OCI-M2 (cell line): ENCODE measurements around the gene ADIG.
"Not testable (repeated sequence)": the region's sequence is repeated elsewhere in the genome, so short reads cannot be mapped to it uniquely, and the experiment has no call there.

Experiments
- DNase-seq: peaks from one replicate; lab custom pipeline; 2025; ENCODE audit not compliant: unreplicated experiment; lab: John Stamatoyannopoulos, UW

Gene ADIG

GRCh38 chr20:38569747-38570525, 11.1 kb upstream of the ADIG start:
- DNase-seq: no peak

- DNase-seq: no peak
These were observed 7.6 kb upstream of the ADIG start for GRCh38 chr20:38573413-38573812.

- DNase-seq: no peak
These were observed 1.6 kb upstream of the ADIG start for GRCh38 chr20:38579219-38579910.

GRCh38 chr20:38579921-38580320, 1.1 kb upstream of the ADIG start:
- no peak for DNase-seq

GRCh38 chr20:38581830-38582358, 897 bp downstream of the ADIG start:
- no peak for DNase-seq

- no peak for DNase-seq
These were observed 2.3 kb downstream of the ADIG start for GRCh38 chr20:38583306-38583705.

- DNase-seq: no peak
These were observed 3.2 kb downstream of the ADIG start for GRCh38 chr20:38584099-38584763.

GRCh38 chr20:38585404-38586180, 4.6 kb downstream of the ADIG start:
- DNase-seq: no peak

GRCh38 chr20:38586181-38586525, 5.2 kb downstream of the ADIG start:
- no peak for DNase-seq

- no peak for DNase-seq
These were observed 7.3 kb downstream of the ADIG start for GRCh38 chr20:38588303-38588702.

- no peak for DNase-seq
These were observed 8.4 kb downstream of the ADIG start for GRCh38 chr20:38589351-38589750.

- no peak for DNase-seq
These were observed 9.1 kb downstream of the ADIG start for GRCh38 chr20:38589967-38590675.

GRCh38 chr20:38590676-38591473, 9.9 kb downstream of the ADIG start:
- no peak for DNase-seq

- no peak for DNase-seq
These were observed 10.7 kb downstream of the ADIG start for GRCh38 chr20:38591474-38592410.

- not testable (repeated sequence) for DNase-seq
These were observed 11.4 kb downstream of the ADIG start for GRCh38 chr20:38592411-38592790.

GRCh38 chr20:38594281-38594680, 13.3 kb downstream of the ADIG start:
- DNase-seq: not testable (repeated sequence)

GRCh38 chr20:38595886-38596285, 14.9 kb downstream of the ADIG start:
- not testable (repeated sequence) for DNase-seq

- DNase-seq: no peak
These were observed 18.4 kb downstream of the ADIG start for GRCh38 chr20:38599410-38599882.
